Omental fat pad (tissue), 4 donors: ENCODE results near the gene TMEM72. TPM values are rescaled to one million over a fixed set of nuclear protein-coding genes. Genes with fewer than 3 reads are reported as not detected.

ENCODE experiments used
- ATAC-seq: fragments of 150-250 bp; one replicate; pipeline ENCODE4 v1.9.1; 2016; ENCODE audit warnings: mild to moderate bottlenecking, moderate library complexity; ENCODE audit not compliant: low FRiP score
- DNase-seq: peaks from one replicate; pipeline ENCODE4 v3.0.0-alpha.2; 2019; ENCODE audit warnings: low spot score
- total RNA-seq, 4 donors: library from RNA; depleted of rRNA; stranded (reverse); fragments of >200 nt; gene quantifications; one replicate each; pipeline ENCODE4 v1.1.0, GENCODE V29; 2016
- TF ChIP-seq, protein P1 (sequence below), 3 donors: fragments of 450-650 bp; IDR thresholded peaks; one replicate each; pipeline ENCODE4 v1.5.1; 2016 to 2017; ENCODE audit warnings: antibody characterized with exemption in 3 of 3, mild to moderate bottlenecking in 3 of 3, moderate library complexity in 2 of 3

Gene TMEM72
- total RNA-seq, 4 donors from 2014 or later = not detected

GRCh38 chr10:44954962-44955361 is 43.8 kb downstream of the TMEM72 start:
- ATAC-seq (no peak), DNase-seq (no peak)
- TF ChIP-seq, protein P1, sequence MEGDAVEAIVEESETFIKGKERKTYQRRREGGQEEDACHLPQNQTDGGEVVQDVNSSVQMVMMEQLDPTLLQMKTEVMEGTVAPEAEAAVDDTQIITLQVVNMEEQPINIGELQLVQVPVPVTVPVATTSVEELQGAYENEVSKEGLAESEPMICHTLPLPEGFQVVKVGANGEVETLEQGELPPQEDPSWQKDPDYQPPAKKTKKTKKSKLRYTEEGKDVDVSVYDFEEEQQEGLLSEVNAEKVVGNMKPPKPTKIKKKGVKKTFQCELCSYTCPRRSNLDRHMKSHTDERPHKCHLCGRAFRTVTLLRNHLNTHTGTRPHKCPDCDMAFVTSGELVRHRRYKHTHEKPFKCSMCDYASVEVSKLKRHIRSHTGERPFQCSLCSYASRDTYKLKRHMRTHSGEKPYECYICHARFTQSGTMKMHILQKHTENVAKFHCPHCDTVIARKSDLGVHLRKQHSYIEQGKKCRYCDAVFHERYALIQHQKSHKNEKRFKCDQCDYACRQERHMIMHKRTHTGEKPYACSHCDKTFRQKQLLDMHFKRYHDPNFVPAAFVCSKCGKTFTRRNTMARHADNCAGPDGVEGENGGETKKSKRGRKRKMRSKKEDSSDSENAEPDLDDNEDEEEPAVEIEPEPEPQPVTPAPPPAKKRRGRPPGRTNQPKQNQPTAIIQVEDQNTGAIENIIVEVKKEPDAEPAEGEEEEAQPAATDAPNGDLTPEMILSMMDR (IDR thresholded peaks at IDR 0.05) = no peak

DNA sequence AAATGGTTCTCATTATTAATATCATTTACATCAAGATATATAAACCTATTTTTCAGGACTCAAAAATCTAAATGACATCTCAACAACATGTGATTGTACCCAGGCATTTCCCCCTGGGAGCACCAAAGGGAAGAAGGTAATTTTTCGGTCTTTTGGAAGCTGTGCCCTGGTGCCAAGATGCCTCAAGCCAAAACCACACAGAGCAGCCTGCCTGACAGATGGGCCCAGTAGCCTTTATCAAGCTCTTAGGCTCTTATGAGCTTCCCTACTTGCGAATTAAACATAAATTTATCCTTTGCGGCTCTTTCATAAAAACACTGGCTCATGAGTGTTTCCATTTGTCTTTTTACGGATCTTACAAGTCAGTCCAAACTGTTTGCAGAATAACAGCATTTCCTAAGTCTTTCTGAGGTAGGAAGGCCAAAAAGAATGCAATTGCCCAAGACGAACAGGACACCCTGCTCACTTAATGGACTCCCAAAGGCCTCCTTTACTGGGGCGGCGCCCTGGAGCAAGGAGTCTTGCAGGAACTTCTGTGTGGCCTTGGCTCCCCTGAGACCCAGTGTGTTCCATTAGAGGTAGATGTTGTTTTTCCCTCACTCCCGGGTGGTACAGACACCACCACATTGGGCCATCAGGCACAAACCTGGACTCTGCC is 44.4 kb downstream of the TMEM72 start:
- DNase-seq = peak; percentile 21
- ATAC-seq = no peak
- TF ChIP-seq, protein P1 (IDR thresholded peaks at IDR 0.05) = no peak

- TF ChIP-seq, protein P1 (IDR thresholded peaks at IDR 0.05) = no peak
- DNase-seq = no peak
- no peak for ATAC-seq
These were observed 45.1 kb downstream of the TMEM72 start for GRCh38 chr10:44956226-44956625.

DNA sequence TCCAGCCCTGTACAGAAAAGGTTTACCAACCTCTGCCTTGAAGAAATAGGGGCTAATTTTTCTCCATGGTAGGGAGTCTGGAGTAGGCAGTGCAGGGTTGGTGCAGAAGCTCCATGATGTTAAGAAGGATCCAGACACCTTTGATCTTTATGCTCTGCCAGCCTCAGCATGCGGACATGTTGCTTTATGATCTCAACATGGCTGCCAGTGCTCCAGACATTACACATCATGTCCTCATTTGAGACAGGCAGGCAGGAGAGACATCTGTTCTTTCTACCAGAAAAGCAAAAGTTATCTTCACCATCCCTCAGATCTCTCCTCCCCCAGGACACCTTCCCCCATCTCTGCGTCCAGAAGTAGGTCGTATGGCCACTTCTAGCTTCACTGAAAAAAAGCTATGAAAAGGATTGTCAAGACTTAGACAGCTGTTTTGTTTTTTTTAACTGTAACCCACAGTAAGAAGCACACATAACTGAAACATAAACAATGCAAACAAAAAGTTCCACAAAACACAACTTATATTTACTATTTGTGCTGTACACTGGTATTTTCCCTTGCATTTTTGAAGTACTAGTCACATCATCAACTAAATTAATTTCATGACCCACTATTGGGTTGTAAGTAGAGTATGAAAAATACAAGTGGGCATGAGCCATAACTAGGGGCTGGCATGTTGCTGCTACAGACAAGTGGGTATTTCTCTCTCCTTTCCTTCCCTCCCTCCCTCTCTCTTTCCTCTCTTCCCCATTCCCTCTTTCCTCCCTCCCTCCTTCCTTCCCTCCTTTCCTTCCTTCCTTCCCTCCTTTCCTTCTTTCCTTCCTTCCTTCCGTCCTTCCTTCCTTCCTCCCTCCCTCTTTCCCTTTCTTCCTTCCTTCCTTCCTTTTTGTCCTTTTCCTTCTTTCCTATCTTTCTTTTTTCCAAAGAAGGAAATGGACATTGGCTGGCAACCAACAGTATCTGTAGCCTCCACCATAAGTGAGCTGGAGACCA is 45.9 kb downstream of the TMEM72 start:
- no peak for ATAC-seq
- DNase-seq = no peak
- TF ChIP-seq, protein P1 (IDR thresholded peaks at IDR 0.05) = no peak

GRCh38 chr10:44958196-44958897 is 47.2 kb downstream of the TMEM72 start:
- ATAC-seq (peak; percentile 16), DNase-seq (peak; percentile 23)
- TF ChIP-seq, protein P1 (IDR thresholded peaks at IDR 0.05) = no peak

DNA sequence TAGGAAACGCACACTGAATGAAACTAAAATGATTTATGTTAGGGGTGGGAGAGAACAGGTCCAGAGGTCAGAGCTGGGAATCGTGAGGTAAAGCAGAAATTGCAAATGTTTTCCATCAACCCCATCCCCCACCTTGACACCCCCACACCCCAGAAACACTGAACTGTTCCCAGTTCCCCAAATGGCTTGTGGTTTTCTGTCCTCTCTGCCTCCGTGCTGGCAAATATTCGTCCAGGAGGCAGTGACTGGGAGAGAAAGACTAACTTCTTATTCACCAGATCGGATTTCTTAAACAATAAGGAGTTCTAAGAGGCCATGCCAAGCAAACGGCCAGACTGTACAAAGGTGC is 47.7 kb downstream of the TMEM72 start:
- DNase-seq (peak; percentile 3), ATAC-seq (no peak)
- TF ChIP-seq, protein P1 (IDR thresholded peaks at IDR 0.05) = no peak
